Suprapubic skin (tissue), 4 donors: ENCODE measurements around the gene TSC22D1.

Experiments used
- EP300 ChIP-seq: sonication (generic); formaldehyde crosslinking; IDR thresholded peaks from one replicate; pipeline ENCODE4 v1.6.1; 2017; ENCODE audit warnings: antibody characterized with exemption
- POLR2A ChIP-seq, 2 donors: fragments of 450-650 bp; IDR thresholded peaks; one replicate each; pipeline ENCODE4 v1.6.1; 2017; ENCODE audit warnings: antibody characterized with exemption in 2 of 2, mild to moderate bottlenecking in 2 of 2, moderate library complexity in 2 of 2
- POLR2AphosphoS5 ChIP-seq, 3 donors: sonication (generic); formaldehyde crosslinking; IDR thresholded peaks; one replicate each; pipeline ENCODE4 v1.6.1; 2017; ENCODE audit warnings: antibody characterized with exemption in 3 of 3
- TF ChIP-seq, protein P1 (sequence below), 2 donors: fragments of 200-600 bp in 1 of 2; fragments of 450-650 bp in 1 of 2; sonication (generic) in 1 of 2; IDR thresholded peaks; one replicate each; pipeline ENCODE4 v1.5.1; 2016 to 2019; ENCODE audit warnings: antibody characterized with exemption in 2 of 2, mild to moderate bottlenecking in 1 of 2, moderate library complexity in 1 of 2

DNA sequence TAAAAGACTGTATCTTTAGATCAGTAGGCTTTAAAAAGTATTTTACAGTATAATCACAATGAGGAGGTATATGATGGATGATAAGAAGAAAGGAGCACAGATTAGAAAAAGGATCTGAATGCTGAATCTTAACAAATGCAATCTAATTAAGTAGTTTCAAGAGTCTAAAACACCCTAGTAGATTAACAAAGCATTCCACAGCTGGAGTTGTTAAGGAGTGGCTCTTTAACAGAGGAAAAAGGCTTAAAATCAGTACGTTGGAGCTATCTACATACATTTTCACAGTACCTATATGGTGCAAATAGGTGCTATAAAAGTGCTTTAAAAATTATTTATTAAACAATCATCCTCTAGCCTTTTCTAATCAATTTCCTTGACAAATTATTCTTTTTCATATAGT lies 34.5 kb downstream of the TSC22D1 start:
- TF ChIP-seq, protein P1, sequence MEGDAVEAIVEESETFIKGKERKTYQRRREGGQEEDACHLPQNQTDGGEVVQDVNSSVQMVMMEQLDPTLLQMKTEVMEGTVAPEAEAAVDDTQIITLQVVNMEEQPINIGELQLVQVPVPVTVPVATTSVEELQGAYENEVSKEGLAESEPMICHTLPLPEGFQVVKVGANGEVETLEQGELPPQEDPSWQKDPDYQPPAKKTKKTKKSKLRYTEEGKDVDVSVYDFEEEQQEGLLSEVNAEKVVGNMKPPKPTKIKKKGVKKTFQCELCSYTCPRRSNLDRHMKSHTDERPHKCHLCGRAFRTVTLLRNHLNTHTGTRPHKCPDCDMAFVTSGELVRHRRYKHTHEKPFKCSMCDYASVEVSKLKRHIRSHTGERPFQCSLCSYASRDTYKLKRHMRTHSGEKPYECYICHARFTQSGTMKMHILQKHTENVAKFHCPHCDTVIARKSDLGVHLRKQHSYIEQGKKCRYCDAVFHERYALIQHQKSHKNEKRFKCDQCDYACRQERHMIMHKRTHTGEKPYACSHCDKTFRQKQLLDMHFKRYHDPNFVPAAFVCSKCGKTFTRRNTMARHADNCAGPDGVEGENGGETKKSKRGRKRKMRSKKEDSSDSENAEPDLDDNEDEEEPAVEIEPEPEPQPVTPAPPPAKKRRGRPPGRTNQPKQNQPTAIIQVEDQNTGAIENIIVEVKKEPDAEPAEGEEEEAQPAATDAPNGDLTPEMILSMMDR (IDR thresholded peaks at IDR 0.05) = no peak
- no peak for TF ChIP-seq POLR2A (IDR thresholded peaks at IDR 0.05)
- TF ChIP-seq EP300 = no peak
- no peak for TF ChIP-seq POLR2AphosphoS5 (IDR thresholded peaks at IDR 0.05)
